Subcutaneous abdominal adipose tissue (tissue), 5 donors: ENCODE data around the gene PRKCZ.

Source experiments
- H3K27ac ChIP-seq: one replicate; pipeline ENCODE4 v1.7.0; 2013; ENCODE audit warnings: low read depth, mild to moderate bottlenecking, inconsistent platforms, low read length, moderate library complexity
- H3K27me3 ChIP-seq, 5 donors: one replicate each; pipeline ENCODE4 v1.7.0; 2013; ENCODE audit warnings: low read length in 5 of 5, inconsistent platforms in 1 of 5; ENCODE audit not compliant: control insufficient read depth in 5 of 5, insufficient read depth in 4 of 5
- H3K36me3 ChIP-seq, 5 donors: one replicate each; pipeline ENCODE4 v1.7.0; 2013; ENCODE audit warnings: low read length in 5 of 5; ENCODE audit not compliant: control insufficient read depth in 5 of 5, insufficient read depth in 5 of 5
- H3K4me1 ChIP-seq, 5 donors: one replicate each; pipeline ENCODE4 v1.7.0; 2013; ENCODE audit warnings: low read length in 5 of 5, mild to moderate bottlenecking in 3 of 5, moderate library complexity in 1 of 5; ENCODE audit not compliant: control insufficient read depth in 5 of 5, insufficient read depth in 5 of 5
- H3K4me3 ChIP-seq, 5 donors: one replicate each; pipeline ENCODE4 v1.7.0; 2013; ENCODE audit warnings: low read length in 5 of 5, low read depth in 1 of 5
- H3K9ac ChIP-seq, 5 donors: one replicate each; pipeline ENCODE4 v1.7.0; 2013; ENCODE audit warnings: low read length in 5 of 5, mild to moderate bottlenecking in 4 of 5, moderate library complexity in 3 of 5
- H3K9me3 ChIP-seq, 5 donors: one replicate each; pipeline ENCODE4 v1.7.0; 2013; ENCODE audit warnings: low read length in 5 of 5; ENCODE audit not compliant: control insufficient read depth in 5 of 5
- donor health status: healthy.
- donor health status: healthy.
- donor health status: healthy.
- donor health status: healthy.
- donor health status: healthy.

PRKCZ gene

DNA sequence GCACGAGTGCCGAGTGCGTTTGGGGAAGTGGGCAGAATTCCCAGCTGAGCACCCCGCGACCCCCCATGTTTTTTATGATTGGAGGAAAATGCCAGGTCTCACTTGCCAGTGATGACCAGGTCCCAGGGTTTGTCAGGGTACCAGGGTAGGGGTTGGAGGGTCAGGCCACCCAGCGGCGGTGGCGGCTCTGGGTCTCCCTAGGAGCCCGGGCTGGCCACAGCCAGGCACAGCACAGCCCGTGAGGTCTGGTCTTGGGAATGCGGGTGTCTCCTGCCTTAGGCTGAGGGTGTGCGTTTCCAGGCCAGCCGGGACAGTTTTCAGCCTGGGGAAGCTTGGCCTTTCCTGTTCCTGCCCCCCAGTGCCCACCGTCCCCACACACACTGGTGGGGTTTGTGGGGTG, 22.7 kb downstream of the PRKCZ start:
- no peaks in the 10 kb centered on the region for H3K36me3 ChIP-seq
- H3K4me3 ChIP-seq: no peak overlapping the region
- H3K4me1 ChIP-seq: no peaks in the 10 kb centered on the region
- H3K27me3 ChIP-seq: peaks cover 15 to 60% (median 59%) of the 10 kb centered on the region in 5 donors
- H3K9ac ChIP-seq: no peak overlapping the region
- H3K27ac ChIP-seq: no peak overlapping the region
- peaks cover 3 to 14% (median 12%) of the 10 kb centered on the region in 5 donors for H3K9me3 ChIP-seq

DNA sequence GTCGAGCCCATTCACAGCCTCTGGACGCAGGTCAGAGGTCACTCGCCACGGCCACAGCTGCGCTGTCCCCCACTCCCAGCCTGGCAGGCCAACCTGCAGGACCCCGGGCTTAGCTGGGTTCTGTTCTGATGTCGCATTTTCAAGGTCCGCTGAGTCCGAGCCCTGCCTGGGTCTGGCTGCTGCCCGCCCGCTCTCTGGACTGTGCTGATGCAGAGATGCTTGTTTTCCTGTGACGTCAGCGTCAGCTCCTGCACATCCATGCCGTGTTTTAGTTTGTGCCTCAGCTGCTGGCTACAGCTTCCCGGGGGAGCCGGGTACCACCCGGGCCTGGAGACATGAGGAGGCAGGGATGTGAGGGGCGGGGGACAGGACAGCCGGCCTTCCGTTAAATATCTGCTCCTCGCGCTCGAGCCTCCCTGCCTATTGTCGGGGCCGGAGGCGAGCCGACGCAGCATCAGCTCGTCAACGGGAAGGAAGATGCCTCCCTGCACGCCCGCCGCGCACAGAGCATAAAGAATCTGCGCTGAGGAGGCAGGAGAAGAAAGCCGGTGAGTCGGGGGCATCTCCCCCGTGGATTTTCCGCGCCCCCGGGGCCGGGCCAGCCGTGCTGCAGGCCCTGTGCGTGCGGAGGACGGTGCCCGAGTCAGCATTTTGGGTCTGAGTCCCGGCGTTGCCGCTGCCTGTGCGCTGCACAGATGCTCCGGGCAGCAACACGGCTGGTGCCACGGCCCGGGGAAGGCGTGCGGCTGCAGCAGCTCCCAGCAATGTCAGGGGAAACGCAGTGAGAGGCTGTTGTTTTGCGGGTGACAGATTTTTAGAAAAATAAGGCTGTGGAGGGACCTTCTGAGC, 23.4 kb downstream of the PRKCZ start:
- Histone ChIP-seq H3K4me3 (no peak overlapping the region), H3K27me3 (peaks cover 15 to 57% (median 52%) of the 10 kb centered on the region in 5 donors), H3K36me3 (no peaks in the 10 kb centered on the region), H3K4me1 (no peaks in the 10 kb centered on the region), H3K27ac (no peak overlapping the region), H3K9me3 (peaks cover 3 to 21% (median 19%) of the 10 kb centered on the region in 5 donors), H3K9ac (no peak overlapping the region)

DNA sequence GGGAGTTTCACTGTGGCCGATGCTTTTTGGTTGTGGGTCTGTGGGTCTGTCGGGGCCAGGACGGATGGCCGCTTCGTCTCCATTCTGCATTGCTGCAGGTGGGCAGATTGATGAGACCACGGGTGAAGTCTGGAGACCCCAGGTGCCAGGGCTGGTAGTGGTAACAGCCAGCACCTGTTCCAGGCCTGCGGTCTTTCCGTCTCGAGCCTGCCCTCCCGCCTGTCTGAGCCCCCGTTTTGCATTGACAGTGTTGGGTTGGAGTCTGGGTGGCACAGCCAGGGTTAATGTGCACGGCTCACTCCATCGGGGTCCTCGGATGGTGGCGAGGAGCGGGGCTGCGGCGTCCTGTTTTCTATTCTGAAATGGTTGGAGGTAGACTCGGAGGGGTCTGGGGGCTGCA, 24.2 kb downstream of the PRKCZ start:
- Histone ChIP-seq H3K4me3 (no peak overlapping the region), H3K36me3 (no peaks in the 10 kb centered on the region), H3K27me3 (peaks cover 15 to 55% (median 49%) of the 10 kb centered on the region in 5 donors), H3K9me3 (peaks cover 5 to 28% (median 25%) of the 10 kb centered on the region in 5 donors), H3K27ac (no peak overlapping the region), H3K9ac (no peak overlapping the region), H3K4me1 (no peaks in the 10 kb centered on the region)

DNA sequence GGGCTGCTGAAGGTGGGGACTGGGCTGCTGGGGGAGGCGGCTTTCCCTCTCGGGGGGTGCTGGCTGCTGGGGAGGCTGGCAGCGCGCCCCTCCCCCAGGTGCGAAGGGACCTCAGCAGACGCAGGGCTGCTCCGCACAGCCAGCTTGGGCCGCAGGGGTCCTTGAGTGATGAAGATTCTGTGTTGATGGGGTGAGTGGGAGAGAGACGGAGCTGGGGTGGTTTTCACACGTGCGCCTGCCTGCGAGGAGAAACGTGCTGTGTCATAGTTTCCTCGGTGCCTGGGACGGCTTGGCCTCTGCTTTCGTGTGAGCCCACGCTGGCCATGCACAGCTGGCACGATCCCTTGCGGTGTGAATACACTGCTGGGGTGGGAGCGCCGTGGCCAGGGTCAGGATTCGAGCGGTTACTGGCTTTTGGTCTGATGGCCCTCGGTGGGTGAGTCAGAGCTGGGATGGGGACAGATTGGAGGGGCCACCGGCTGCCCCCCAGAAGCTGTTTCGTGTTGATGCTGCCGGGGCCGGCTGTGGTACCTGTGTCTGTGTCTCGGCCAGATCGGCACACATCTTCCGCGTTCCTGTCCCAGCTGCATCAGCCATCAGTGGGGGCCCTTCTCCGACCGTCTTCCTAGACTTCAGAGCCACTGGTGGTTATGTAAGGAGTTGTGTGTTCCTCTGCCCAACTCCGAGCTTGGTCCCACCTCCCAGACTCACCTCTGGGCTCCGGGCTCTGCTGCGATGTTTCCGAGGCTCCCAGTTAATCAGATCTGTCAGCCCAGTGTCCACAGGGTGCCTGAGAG, 24.9 kb downstream of the PRKCZ start:
- H3K9ac ChIP-seq: no peak overlapping the region
- no peak overlapping the region for H3K27ac ChIP-seq
- no peaks in the 10 kb centered on the region for H3K36me3 ChIP-seq
- H3K4me1 ChIP-seq: no peaks in the 10 kb centered on the region
- H3K9me3 ChIP-seq: peaks cover 5 to 34% (median 29%) of the 10 kb centered on the region in 5 donors
- peaks cover 15 to 51% (median 45%) of the 10 kb centered on the region in 5 donors for H3K27me3 ChIP-seq
- H3K4me3 ChIP-seq: no peak overlapping the region

DNA sequence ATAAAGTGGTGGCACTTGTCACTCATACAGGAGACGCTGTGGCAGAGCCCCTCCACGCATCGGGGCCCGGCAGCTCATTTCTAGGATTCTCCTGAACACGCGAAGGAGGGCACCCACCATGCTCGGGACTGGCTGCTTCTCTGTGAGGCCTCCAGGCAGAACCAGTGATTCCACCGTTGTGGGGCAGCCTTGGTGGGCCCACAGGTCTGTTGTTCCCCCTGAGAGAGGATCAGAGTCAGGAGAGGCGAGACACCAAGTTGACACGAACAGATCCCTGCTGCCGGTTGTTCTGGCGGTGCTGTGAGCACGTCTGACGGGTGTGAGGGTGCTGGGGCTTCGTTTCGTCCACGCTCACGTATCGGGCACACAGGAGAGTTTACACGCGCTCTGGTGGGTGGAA, 26.6 kb downstream of the PRKCZ start:
- no peak overlapping the region for H3K9ac ChIP-seq
- H3K36me3 ChIP-seq: no peaks in the 10 kb centered on the region
- no peak overlapping the region for H3K27ac ChIP-seq
- H3K9me3 ChIP-seq: peaks cover 5 to 36% (median 29%) of the 10 kb centered on the region in 5 donors
- H3K4me1 ChIP-seq: no peaks in the 10 kb centered on the region
- peaks cover 12 to 43% (median 32%) of the 10 kb centered on the region in 5 donors for H3K27me3 ChIP-seq
- no peak overlapping the region for H3K4me3 ChIP-seq

DNA sequence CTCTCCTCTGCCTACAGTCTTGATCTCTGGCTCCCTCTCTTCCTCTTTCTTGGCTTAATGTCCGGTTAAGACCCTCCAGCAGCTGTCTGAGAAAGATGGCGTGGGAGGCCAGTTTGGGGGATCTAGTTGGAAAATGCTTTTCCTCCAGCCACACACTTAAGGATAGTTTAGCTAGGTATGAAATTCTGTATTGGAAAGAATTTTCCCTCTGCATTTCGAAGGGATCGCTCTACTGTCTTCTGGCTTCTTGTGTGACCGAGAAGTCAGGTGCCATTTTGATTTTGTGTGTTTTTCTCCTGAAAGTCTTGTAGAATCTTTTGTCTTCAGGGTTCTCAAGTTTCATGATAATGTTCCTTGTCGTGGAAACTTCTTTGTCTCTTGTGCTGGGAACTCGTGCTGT, 28.0 kb downstream of the PRKCZ start:
- no peaks in the 10 kb centered on the region for H3K4me1 ChIP-seq
- H3K36me3 ChIP-seq: no peaks in the 10 kb centered on the region
- peaks cover 4 to 31% (median 25%) of the 10 kb centered on the region in 5 donors for H3K27me3 ChIP-seq
- H3K9me3 ChIP-seq: peaks cover 5 to 37% (median 29%) of the 10 kb centered on the region in 5 donors
- no peak overlapping the region for H3K9ac ChIP-seq
- H3K4me3 ChIP-seq: peak overlapping the region in 1 of 5 donors; percentile 19
- H3K27ac ChIP-seq: no peak overlapping the region

DNA sequence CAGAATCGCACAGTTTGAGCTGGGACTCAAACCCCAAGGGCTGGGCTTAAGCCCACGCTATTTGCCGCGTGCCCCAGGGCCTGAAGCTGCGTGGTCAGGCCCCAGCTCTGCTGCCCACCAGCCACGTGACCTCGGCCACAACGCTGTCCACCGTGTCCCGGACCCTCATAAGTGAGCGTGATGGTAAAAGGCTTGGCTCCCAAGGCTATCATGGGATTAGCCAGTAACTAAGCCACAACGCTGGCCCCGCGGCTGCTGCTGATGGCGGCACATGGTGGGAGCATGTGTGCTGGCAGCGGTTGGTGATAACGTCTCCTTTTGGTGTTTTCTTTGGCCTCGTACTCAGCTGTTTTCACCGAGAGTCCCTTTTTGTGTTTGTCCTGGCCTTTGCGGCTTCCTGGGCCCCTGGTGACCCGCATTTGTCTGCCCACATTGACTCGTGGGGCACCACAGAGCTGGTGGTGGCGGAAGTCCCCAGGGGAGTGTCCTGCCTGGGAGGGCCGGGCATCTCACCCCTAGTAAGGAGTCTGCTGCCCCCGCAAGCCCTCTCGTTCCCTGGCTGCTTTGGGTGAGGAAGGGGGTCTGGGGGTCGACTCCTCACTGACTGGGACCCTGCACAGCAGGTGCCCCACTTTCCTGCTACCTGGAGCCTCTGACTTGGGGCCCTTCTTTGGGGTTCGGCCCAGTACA, 29.3 kb downstream of the PRKCZ start:
- H3K27ac ChIP-seq: no peak overlapping the region
- H3K4me3 ChIP-seq: no peak overlapping the region
- H3K36me3 ChIP-seq: no peaks in the 10 kb centered on the region
- H3K9me3 ChIP-seq: peaks cover 5 to 37% (median 29%) of the 10 kb centered on the region in 5 donors
- H3K9ac ChIP-seq: no peak overlapping the region
- H3K4me1 ChIP-seq: no peaks in the 10 kb centered on the region
- H3K27me3 ChIP-seq: peaks cover 5 to 27% (median 12%) of the 10 kb centered on the region in 5 donors

DNA sequence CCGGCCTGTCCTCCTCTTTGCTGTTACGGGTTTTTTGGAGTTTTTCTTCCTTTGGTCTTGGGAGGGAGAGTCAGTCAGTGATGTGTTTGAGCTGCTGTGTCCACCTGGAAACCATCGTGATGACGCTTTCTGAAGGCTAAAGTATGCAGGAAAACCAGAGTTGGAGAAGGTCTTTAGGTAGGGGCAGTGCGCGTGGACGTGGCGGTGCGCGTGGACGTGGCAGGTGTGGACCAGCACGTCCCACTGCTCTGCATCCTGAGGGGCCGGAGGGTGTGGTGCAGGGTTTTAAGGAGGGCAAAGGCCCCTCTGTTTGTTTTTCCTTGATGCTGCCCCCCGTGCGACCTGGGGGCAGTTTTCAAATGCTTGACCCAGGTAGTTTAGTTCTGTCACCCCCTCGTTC, 29.9 kb downstream of the PRKCZ start:
- Histone ChIP-seq H3K9ac (no peak overlapping the region), H3K27ac (no peak overlapping the region), H3K9me3 (peaks cover 5 to 37% (median 29%) of the 10 kb centered on the region in 5 donors), H3K36me3 (no peaks in the 10 kb centered on the region), H3K27me3 (peaks cover under 1 to 28% (median 8%) of the 10 kb centered on the region in 5 donors), H3K4me1 (no peaks in the 10 kb centered on the region), H3K4me3 (no peak overlapping the region)

DNA sequence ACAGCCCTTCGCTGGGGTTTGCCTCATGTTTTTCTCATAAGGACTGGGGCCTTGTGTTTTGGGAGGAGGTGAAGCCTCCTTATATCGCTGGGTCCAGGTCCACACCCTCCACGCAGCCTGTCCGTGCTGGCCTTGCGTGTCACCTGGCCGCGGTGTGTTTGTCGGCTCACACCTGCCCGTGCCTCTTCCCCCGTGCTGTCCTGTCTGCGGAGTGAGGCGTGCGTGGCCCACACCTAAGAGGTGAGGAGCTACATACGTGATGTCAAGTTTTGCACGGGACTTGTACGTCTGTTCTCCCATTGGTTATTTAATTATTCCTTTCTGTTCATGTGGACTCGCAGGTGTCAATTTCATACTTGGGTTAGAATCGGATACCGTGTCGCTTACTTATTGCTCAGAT, 30.7 kb downstream of the PRKCZ start:
- H3K4me3 ChIP-seq: no peak overlapping the region
- H3K9me3 ChIP-seq: peaks cover 5 to 37% (median 29%) of the 10 kb centered on the region in 5 donors
- H3K4me1 ChIP-seq: no peaks in the 10 kb centered on the region
- H3K27me3 ChIP-seq: peaks cover 0 to 22% (median 5%) of the 10 kb centered on the region in 5 donors
- H3K27ac ChIP-seq: no peak overlapping the region
- no peak overlapping the region for H3K9ac ChIP-seq
- no peaks in the 10 kb centered on the region for H3K36me3 ChIP-seq
